Fibroblast of pulmonary artery (primary cell): Measurements from ENCODE around the gene GINS3.

Source experiments
- DNase-seq: peaks from one replicate; pipeline ENCODE4 v3.0.0-alpha.2; 2010; ENCODE audit warnings: low read depth
- H3K4me3 ChIP-seq: replicated peaks from 2 replicates; pipeline ENCODE4 v1.5.1; 2011; ENCODE audit warnings: low read depth, mild to moderate bottlenecking, control low read depth, low read length, moderate library complexity
- TF ChIP-seq, protein P1 (sequence below): IDR thresholded peaks from 2 replicates; pipeline ENCODE4 v1.5.1; 2011; ENCODE audit warnings: mild to moderate bottlenecking, control low read depth, low read length, inconsistent platforms; ENCODE audit errors: missing control alignments

The GINS3 gene

DNA sequence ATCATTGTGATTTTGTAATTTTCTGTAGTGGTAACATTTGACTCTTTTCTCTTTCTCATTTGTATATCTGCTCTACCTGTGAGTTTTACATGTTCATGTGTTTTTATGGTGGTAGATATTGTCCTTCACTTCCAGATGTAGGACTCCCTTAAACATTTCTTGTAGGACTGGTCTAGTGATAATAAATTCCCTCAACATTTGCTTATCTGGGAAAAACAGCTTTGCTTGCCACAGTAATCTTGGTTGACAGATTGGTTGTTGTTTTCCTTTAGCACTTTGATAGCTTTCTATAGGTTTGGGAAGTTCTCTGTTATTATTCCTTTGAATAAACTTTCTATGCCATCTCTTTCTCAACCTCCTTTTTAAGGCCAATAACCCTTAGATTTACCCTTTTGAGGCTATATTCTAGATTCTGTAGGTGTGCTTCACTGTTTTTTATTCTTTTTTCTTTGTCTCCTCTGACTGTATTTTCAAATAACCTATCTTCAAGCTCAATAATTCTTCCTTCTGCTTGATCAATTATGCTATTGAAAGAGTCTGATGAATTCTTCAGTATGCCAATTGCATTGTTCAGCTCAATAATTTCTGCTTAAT lies 32.1 kb upstream of the GINS3 start:
- H3K4me3 ChIP-seq: no peak overlapping the region

DNA sequence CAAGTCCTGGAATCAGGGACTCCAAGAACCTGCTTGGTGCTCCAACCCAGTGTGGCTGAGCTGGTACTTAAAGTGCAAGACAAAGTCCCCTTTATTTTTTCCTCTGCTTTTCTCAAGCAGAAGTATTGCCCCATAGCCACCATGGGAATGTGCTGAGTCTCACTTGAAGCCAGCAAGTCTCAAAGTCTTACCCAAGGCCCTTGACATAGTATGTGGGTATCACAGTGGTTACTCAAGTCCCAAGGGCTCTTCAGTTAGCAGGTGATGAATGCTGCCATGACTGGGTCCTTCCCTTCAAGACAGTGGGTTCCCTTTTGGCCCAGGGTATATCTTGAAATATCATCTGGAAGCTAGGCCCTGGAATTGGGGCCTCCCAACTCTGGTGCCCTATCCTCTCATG lies 30.5 kb upstream of the GINS3 start:
- TF ChIP-seq, protein P1, sequence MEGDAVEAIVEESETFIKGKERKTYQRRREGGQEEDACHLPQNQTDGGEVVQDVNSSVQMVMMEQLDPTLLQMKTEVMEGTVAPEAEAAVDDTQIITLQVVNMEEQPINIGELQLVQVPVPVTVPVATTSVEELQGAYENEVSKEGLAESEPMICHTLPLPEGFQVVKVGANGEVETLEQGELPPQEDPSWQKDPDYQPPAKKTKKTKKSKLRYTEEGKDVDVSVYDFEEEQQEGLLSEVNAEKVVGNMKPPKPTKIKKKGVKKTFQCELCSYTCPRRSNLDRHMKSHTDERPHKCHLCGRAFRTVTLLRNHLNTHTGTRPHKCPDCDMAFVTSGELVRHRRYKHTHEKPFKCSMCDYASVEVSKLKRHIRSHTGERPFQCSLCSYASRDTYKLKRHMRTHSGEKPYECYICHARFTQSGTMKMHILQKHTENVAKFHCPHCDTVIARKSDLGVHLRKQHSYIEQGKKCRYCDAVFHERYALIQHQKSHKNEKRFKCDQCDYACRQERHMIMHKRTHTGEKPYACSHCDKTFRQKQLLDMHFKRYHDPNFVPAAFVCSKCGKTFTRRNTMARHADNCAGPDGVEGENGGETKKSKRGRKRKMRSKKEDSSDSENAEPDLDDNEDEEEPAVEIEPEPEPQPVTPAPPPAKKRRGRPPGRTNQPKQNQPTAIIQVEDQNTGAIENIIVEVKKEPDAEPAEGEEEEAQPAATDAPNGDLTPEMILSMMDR: no peak
- H3K4me3 ChIP-seq: no peak overlapping the region
- no peak for DNase-seq

More for the DNA sequence above, 32.1 kb upstream of the GINS3 start:
- DNase-seq: no peak
- TF ChIP-seq, protein P1: no peak

DNA sequence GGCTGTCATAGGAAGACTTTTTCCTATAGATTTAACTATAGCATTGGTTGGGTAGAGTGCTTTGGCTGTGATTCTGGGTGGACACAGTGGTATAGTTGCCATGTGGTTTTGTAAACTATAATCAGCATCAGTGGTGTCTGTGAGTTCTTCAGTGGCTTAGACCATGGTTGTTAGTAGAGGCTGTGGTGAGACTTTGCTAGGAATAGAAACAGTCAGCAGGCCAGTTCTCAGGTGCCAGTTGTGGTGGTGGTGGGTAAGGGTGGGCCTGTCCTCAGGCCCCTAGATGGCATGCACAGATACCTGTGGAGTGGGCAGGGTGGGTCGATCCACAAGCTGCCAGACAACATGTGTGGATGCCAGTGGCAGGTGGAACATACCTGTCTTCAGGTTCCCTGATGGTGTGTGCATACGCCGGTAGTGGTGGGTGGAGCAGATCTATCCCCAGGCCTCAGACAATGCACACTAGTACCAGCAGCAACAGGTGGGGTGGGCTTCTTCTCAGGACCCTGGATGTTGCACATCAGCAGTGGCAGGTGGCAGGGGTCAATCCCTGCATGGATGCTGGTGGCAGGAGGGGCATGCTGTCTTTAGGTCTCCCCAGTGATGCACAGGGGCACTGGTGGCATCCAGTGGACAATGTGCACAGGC lies 28.4 kb upstream of the GINS3 start:
- TF ChIP-seq, protein P1: no peak
- no peak overlapping the region for H3K4me3 ChIP-seq
- DNase-seq: no peak

GRCh38 chr16:58365623-58366022 lies 26.6 kb upstream of the GINS3 start:
- no peak overlapping the region for H3K4me3 ChIP-seq
- TF ChIP-seq, protein P1: no peak
- no peak for DNase-seq

GRCh38 chr16:58366247-58367031 lies 25.8 kb upstream of the GINS3 start:
- peak; percentile 62 for DNase-seq
- H3K4me3 ChIP-seq: no peak overlapping the region
- TF ChIP-seq, protein P1: no peak

GRCh38 chr16:58367252-58367651 lies 25.0 kb upstream of the GINS3 start:
- TF ChIP-seq, protein P1: no peak
- no peak overlapping the region for H3K4me3 ChIP-seq
- no peak for DNase-seq
